IMR-90 (cell line): Measurements from ENCODE around the gene CD27. TPM values are rescaled to one million over a fixed set of nuclear protein-coding genes. Genes with fewer than 3 reads are reported as not detected.

ENCODE experiments used
- ATAC-seq: fragments of 200-7000 bp; cut with Tn5 transposase; 2 replicates; pipeline ENCODE4 v1.9.1; 2020; ENCODE audit warnings: low read depth, mild to moderate bottlenecking, moderate library complexity
- BruUV-seq: library from RNA; stranded (reverse); fragments of 400-500 nt; replicated peaks from 2 replicates; lab custom pipeline; 2021; lab: Mats Ljungman, UMichigan
- CTCF ChIA-PET: fragments of 300-600 bp; formaldehyde crosslinking; extraction: SDS; loops from one replicate; lab custom pipeline; 2021; ENCODE audit warnings: antibody characterized with exemption; lab: Yijun Ruan, JAX
- POLR2A ChIA-PET: fragments of 300-600 bp; sonication (Branson Sonifier 250); formaldehyde crosslinking; loops from one replicate; lab custom pipeline; 2022; ENCODE audit warnings: antibody characterized with exemption; ENCODE audit not compliant: unreplicated experiment; lab: Charles Lee
- DNase-seq: peaks from one replicate; pipeline ENCODE4 v3.0.0; 2013
- H2AFZ ChIP-seq: replicated peaks from 2 replicates; pipeline ENCODE3; 2013; ENCODE audit warnings: low read length, mild to moderate bottlenecking; ENCODE audit not compliant: poor library complexity
- H2AK5ac ChIP-seq: 2 replicates; pipeline ENCODE4 v1.6.1; 2013; ENCODE audit warnings: low read depth, low read length, inconsistent platforms
- H2AK9ac ChIP-seq: replicated peaks from 2 replicates; pipeline ENCODE3; 2013; ENCODE audit warnings: mild to moderate bottlenecking, low read depth, low read length, moderate library complexity; ENCODE audit not compliant: poor library complexity
- H2BK120ac ChIP-seq: 2 replicates; pipeline ENCODE4 v1.6.1; 2013; ENCODE audit warnings: low read depth, low read length, inconsistent platforms
- H2BK15ac ChIP-seq: 3 replicates; pipeline ENCODE4 v1.6.1; 2013; ENCODE audit warnings: low read depth, low read length, inconsistent platforms
- H2BK20ac ChIP-seq: 2 replicates; pipeline ENCODE4 v1.6.1; 2013; ENCODE audit warnings: low read depth, mild to moderate bottlenecking, inconsistent platforms, low read length, moderate library complexity
- H2BK5ac ChIP-seq: 2 replicates; pipeline ENCODE4 v1.6.1; 2013; ENCODE audit warnings: mild to moderate bottlenecking, low read depth, low read length, inconsistent platforms; ENCODE audit not compliant: poor library complexity, severe bottlenecking
- H3K14ac ChIP-seq: replicated peaks from 2 replicates; pipeline ENCODE4 v1.6.1; 2013; ENCODE audit warnings: low read depth, low read length, inconsistent platforms
- H3K18ac ChIP-seq: 2 replicates; pipeline ENCODE4 v1.6.1; 2013; ENCODE audit warnings: low read depth, low read length, control low read depth
- H3K23ac ChIP-seq: 2 replicates; pipeline ENCODE4 v1.6.1; 2013; ENCODE audit warnings: low read depth, low read length, inconsistent platforms
- H3K27ac ChIP-seq: 2 replicates; pipeline ENCODE4 v1.5.1; 2013; ENCODE audit warnings: mild to moderate bottlenecking, control low read depth, low read length; ENCODE audit not compliant: insufficient read depth
- H3K27me3 ChIP-seq: 2 replicates; pipeline ENCODE4 v1.6.1; 2013; ENCODE audit warnings: low read length; ENCODE audit not compliant: control insufficient read depth, insufficient read depth
- H3K36me3 ChIP-seq: 2 replicates; pipeline ENCODE4 v1.6.1; 2013; ENCODE audit warnings: low read length, mixed read lengths; ENCODE audit not compliant: control insufficient read depth, insufficient read depth
- H3K4ac ChIP-seq: 2 replicates; pipeline ENCODE4 v1.6.1; 2013; ENCODE audit warnings: low read depth, low read length, inconsistent platforms
- H3K4me1 ChIP-seq: 2 replicates; pipeline ENCODE4 v1.6.1; 2013; ENCODE audit warnings: low read length, mixed read lengths; ENCODE audit not compliant: control insufficient read depth, insufficient read depth
- H3K4me2 ChIP-seq: 2 replicates; pipeline ENCODE4 v1.6.1; 2013; ENCODE audit warnings: low read depth, mild to moderate bottlenecking, control low read depth, low read length, moderate library complexity
- H3K4me3 ChIP-seq: 2 replicates; pipeline ENCODE4 v1.5.1; 2013; ENCODE audit warnings: low read depth, mild to moderate bottlenecking, control low read depth, low read length, moderate library complexity; ENCODE audit not compliant: insufficient read depth
- H3K56ac ChIP-seq: 2 replicates; pipeline ENCODE4 v1.6.1; 2013; ENCODE audit warnings: low read length, inconsistent platforms; ENCODE audit not compliant: insufficient read depth; ENCODE audit errors: extremely low read depth
- H3K79me1 ChIP-seq, 2 experiments: 2 replicates each; pipeline ENCODE4 v1.6.1; 2013; ENCODE audit warnings: low read length in 2 of 2, inconsistent platforms in 1 of 2, low read depth in 1 of 2
- H3K9ac ChIP-seq: 2 replicates; pipeline ENCODE4 v1.6.1; 2013; ENCODE audit warnings: low read depth, low read length, control low read depth
- H3K9me1 ChIP-seq: 2 replicates; pipeline ENCODE4 v1.6.1; 2013; ENCODE audit warnings: low read length, inconsistent platforms; ENCODE audit not compliant: insufficient read depth
- H3K9me3 ChIP-seq: 2 replicates; pipeline ENCODE4 v1.6.1; 2013; ENCODE audit warnings: low read length; ENCODE audit not compliant: control insufficient read depth, insufficient read depth
- H4K20me1 ChIP-seq: 2 replicates; pipeline ENCODE4 v1.6.1; 2013; ENCODE audit warnings: low read length, inconsistent platforms; ENCODE audit not compliant: insufficient read depth
- H4K5ac ChIP-seq: 2 replicates; pipeline ENCODE4 v1.6.1; 2013; ENCODE audit warnings: mild to moderate bottlenecking, low read depth, low read length, control low read depth
- H4K8ac ChIP-seq, 2 experiments: 2 replicates each; pipeline ENCODE4 v1.6.1; 2013; ENCODE audit warnings: low read depth in 2 of 2, low read length in 2 of 2, control low read depth in 1 of 2, inconsistent platforms in 1 of 2
- H4K91ac ChIP-seq: 2 replicates; pipeline ENCODE4 v1.6.1; 2013; ENCODE audit warnings: low read depth, low read length, inconsistent platforms; ENCODE audit not compliant: insufficient read depth
- BHLHE40 ChIP-seq: fragments of 150-350 bp; IDR thresholded peaks from 2 replicates; pipeline ENCODE4 v1.6.1; 2016; ENCODE audit warnings: mild to moderate bottlenecking, low read depth, low read length
- CEBPB ChIP-seq: IDR thresholded peaks from 2 replicates; pipeline ENCODE4 v1.6.1; 2012; ENCODE audit warnings: low read depth, low read length, improper control_type of control experiment
- CHD1 ChIP-seq: IDR thresholded peaks from 2 replicates; pipeline ENCODE4 v1.6.1; 2012; ENCODE audit warnings: low read depth, low read length, improper control_type of control experiment
- CTCF ChIP-seq: conservative IDR thresholded peaks from 2 replicates; pipeline ENCODE4 v1.5.1; 2012; ENCODE audit warnings: mild to moderate bottlenecking, low read depth, low read length, improper control_type of control experiment
- ELK1 ChIP-seq: fragments of 150-350 bp; IDR thresholded peaks from 2 replicates; pipeline ENCODE4 v1.6.1; 2016; ENCODE audit warnings: low read depth, mild to moderate bottlenecking, low read length, moderate library complexity, borderline replicate concordance
- FOS ChIP-seq: fragments of 150-350 bp; IDR thresholded peaks from 2 replicates; pipeline ENCODE4 v1.6.1; 2016; ENCODE audit warnings: low read depth, low read length
- MAFK ChIP-seq: IDR thresholded peaks from 2 replicates; pipeline ENCODE4 v1.6.1; 2012; ENCODE audit warnings: low read depth, low read length, improper control_type of control experiment
- MAZ ChIP-seq: IDR thresholded peaks from 2 replicates; pipeline ENCODE4 v1.6.1; 2012; ENCODE audit warnings: low read depth, mild to moderate bottlenecking, low read length, improper control_type of control experiment, moderate library complexity, borderline replicate concordance
- MXI1 ChIP-seq: IDR thresholded peaks from 2 replicates; pipeline ENCODE4 v1.6.1; 2012; ENCODE audit warnings: low read depth, mild to moderate bottlenecking, low read length, moderate library complexity, borderline replicate concordance
- NFE2L2 ChIP-seq: fragments of 150-350 bp; IDR thresholded peaks from 2 replicates; pipeline ENCODE4 v1.6.1; 2016; ENCODE audit warnings: low read depth, mild to moderate bottlenecking, low read length
- POLR2A ChIP-seq: IDR thresholded peaks from 2 replicates; pipeline ENCODE4 v1.6.1; 2012; ENCODE audit warnings: mild to moderate bottlenecking, low read depth, low read length
- RAD21 ChIP-seq: IDR thresholded peaks from 2 replicates; pipeline ENCODE4 v1.6.1; 2012; ENCODE audit warnings: low read length, improper control_type of control experiment
- RCOR1 ChIP-seq: IDR thresholded peaks from 2 replicates; pipeline ENCODE4 v1.6.1; 2012; ENCODE audit warnings: mild to moderate bottlenecking, low read length, improper control_type of control experiment; ENCODE audit not compliant: insufficient replicate concordance
- RFX5 ChIP-seq: IDR thresholded peaks from 2 replicates; pipeline ENCODE4 v1.8.0; 2012; ENCODE audit warnings: low read depth, mild to moderate bottlenecking, low read length, moderate library complexity
- SMC3 ChIP-seq: fragments of 150-350 bp; IDR thresholded peaks from 2 replicates; pipeline ENCODE4 v1.6.1; 2016; ENCODE audit warnings: low read depth, mild to moderate bottlenecking, antibody characterized with exemption, low read length, moderate library complexity
- USF2 ChIP-seq: fragments of 150-350 bp; IDR thresholded peaks from 2 replicates; pipeline ENCODE4 v1.6.1; 2017; ENCODE audit warnings: mild to moderate bottlenecking, antibody characterized with exemption, low read length, low read depth
- WGBS, 2 experiments: methylation state at CpG; one replicate each; pipeline versions ENCODE4 v1.1.5 to v1.1.7; 2013; ENCODE audit warnings: missing lambda C conversion rate in 2 of 2; ENCODE audit not compliant: insufficient read length in 1 of 2; ENCODE audit errors: extremely low coverage in 2 of 2; 5-methylcytosine and 5-hydroxymethylcytosine counted together
- dilution Hi-C: fragments of 300-500 bp; cut with HindIII; formaldehyde crosslinking; loops from one replicate; pipeline ENCODE4 v1.14.3; 2018; ENCODE audit warnings: low sequenced_read_pairs; ENCODE audit not compliant: unreplicated experiment
- in situ Hi-C: fragments of 300-500 bp; cut with MboI; formaldehyde crosslinking; loops from 3 replicates; pipeline ENCODE4 v1.14.3; 2019; ENCODE audit warnings: low sequenced_read_pairs, inconsistent platforms, mixed read lengths
- intact Hi-C: fragments of 100-400 bp; cut with micrococcal nuclease; formaldehyde crosslinking; loops from 2 replicates; pipeline ENCODE4 v1.10.0; 2022
- polyA plus RNA-seq, 3 experiments: library from polyadenylated mRNA; depleted of rRNA; stranded (reverse); fragments of >200 nt; gene quantifications; 2 replicates each; pipeline ENCODE4 v1.2.3, GENCODE V29; 2012; ENCODE audit warnings: low replicate concordance in 1 of 3
- total RNA-seq: library from RNA; depleted of rRNA; stranded (reverse); fragments of >200 nt; gene quantifications from 2 replicates; pipeline ENCODE4 v1.2.3, GENCODE V29; 2012

The CD27 gene
- total and polyA plus RNA-seq, 2 of the 4 experiments (the other 2 are of a cell fraction), result 0.07 TPM; not detected in 1

GRCh38 chr12:6407236-6407954 lies 37.4 kb upstream of the CD27 start:
- DNase-seq (no peak), ATAC-seq (no peak)
- no peak overlapping the region for H3K27ac ChIP-seq
- H3K23ac ChIP-seq, result no peak overlapping the region
- H3K36me3 ChIP-seq, result no peaks in the 10 kb centered on the region; the same call in 1 of the 2 replicates
- H4K5ac ChIP-seq, result no peak overlapping the region
- WGBS, 2 experiments, result no CpG with 5 or more reads among the region's 10 CpGs
- no peak overlapping the region for H3K18ac ChIP-seq
- no peaks in the 10 kb centered on the region for H4K20me1 ChIP-seq
- dilution Hi-C loops, result no loop called here
- no peak overlapping the region for H4K91ac ChIP-seq
- H2BK120ac ChIP-seq, result no peak overlapping the region
- no peak overlapping the region for H2BK15ac ChIP-seq
- H3K14ac ChIP-seq, result no peak overlapping the region
- no peak overlapping the region for H4K8ac ChIP-seq
- H2BK5ac ChIP-seq, result no peak overlapping the region
- in situ Hi-C loops, result no loop called here
- no peak overlapping the region for H2BK20ac ChIP-seq
- H2AK5ac ChIP-seq, result no peak overlapping the region
- BruUV-seq, result no TSS peak
- H3K79me1 ChIP-seq, result no peaks in the 10 kb centered on the region
- POLR2A ChIA-PET, result no interaction called here
- no peak overlapping the region for H2AFZ ChIP-seq
- no peak overlapping the region for H3K9ac ChIP-seq
- TF ChIP-seq MAZ (no peak), RCOR1 (no peak), USF2 (no peak), CEBPB (no peak), MAFK (no peak; the same call in 1 of the 2 replicates), FOS (no peak), POLR2A (no peak), RFX5 (no peak), RAD21 (no peak), BHLHE40 (no peak), SMC3 (no peak), CHD1 (no peak), MXI1 (no peak), ELK1 (no peak), NFE2L2 (no peak), CTCF (no peak)
- H3K4me3 ChIP-seq, result no peak overlapping the region
- no peak overlapping the region for H3K56ac ChIP-seq
- no peaks in the 10 kb centered on the region for H3K9me3 ChIP-seq
- CTCF ChIA-PET, result no interaction called here
- H3K9me1 ChIP-seq, result no peaks in the 10 kb centered on the region
- H3K4me1 ChIP-seq, result no peaks in the 10 kb centered on the region
- intact Hi-C loops, result no loop called here
- H3K4me2 ChIP-seq, result no peak overlapping the region
- H2AK9ac ChIP-seq, result no peak overlapping the region
- no peaks in the 10 kb centered on the region for H3K27me3 ChIP-seq
- no peak overlapping the region for H3K4ac ChIP-seq
